Measurements from ENCODE around the gene DMXL2.

- no peak for TF ChIP-seq CTCF (IDR thresholded peaks at IDR 0.05; ENCODE audit: low read length)
- no peak for TF ChIP-seq EZH2 (IDR thresholded peaks at IDR 0.05; ENCODE audit: borderline replicate concordance, low read length)
These were observed 197.8 kb downstream of the DMXL2 start for GRCh38 chr15:51424780-51425179.

Measured in OCI-LY1 (cell line).